BLaER1 (cell line): Measurements from ENCODE around the gene CCS.

Experiments used
- H3K27ac ChIP-seq: shearing (Covaris generic); formaldehyde crosslinking; 2 replicates; pipeline ENCODE4 v1.8.1; 2022
- H3K27me3 ChIP-seq: shearing (Covaris generic); formaldehyde crosslinking; 2 replicates; pipeline ENCODE4 v1.8.1; 2022
- H3K36me3 ChIP-seq: shearing (Covaris generic); formaldehyde crosslinking; 2 replicates; pipeline ENCODE4 v1.8.1; 2022
- H3K4me1 ChIP-seq: shearing (Covaris generic); formaldehyde crosslinking; 2 replicates; pipeline ENCODE4 v1.8.1; 2022
- H3K4me2 ChIP-seq: shearing (Covaris generic); formaldehyde crosslinking; 2 replicates; pipeline ENCODE4 v1.8.1; 2022
- H3K4me3 ChIP-seq: shearing (Covaris generic); formaldehyde crosslinking; 2 replicates; pipeline ENCODE4 v1.8.1; 2022
- H3K9ac ChIP-seq: shearing (Covaris generic); formaldehyde crosslinking; 2 replicates; pipeline ENCODE4 v1.8.1; 2022
- H3K9me3 ChIP-seq: shearing (Covaris generic); formaldehyde crosslinking; 2 replicates; pipeline ENCODE4 v1.8.1; 2022
- H4K20me1 ChIP-seq: shearing (Covaris generic); formaldehyde crosslinking; 2 replicates; pipeline ENCODE4 v1.8.1; 2022
- Cebpa-rat ChIP-seq: shearing (Covaris generic); IDR thresholded peaks from 2 replicates; pipeline ENCODE4 v1.8.1; 2022

CCS gene

GRCh38 chr11:66624450-66624849, 31.5 kb downstream of the CCS start:
- peak overlapping the region; percentile 3; the same call in 1 of the 2 replicates for H3K4me2 ChIP-seq
- peaks cover 53% of the 10 kb centered on the region for H3K4me1 ChIP-seq
- H3K4me3 ChIP-seq: no peak overlapping the region
- no peak overlapping the region for H3K27ac ChIP-seq
- H3K9me3 ChIP-seq: no peaks in the 10 kb centered on the region
- peaks cover 100% of the 10 kb centered on the region for H3K36me3 ChIP-seq
- H3K27me3 ChIP-seq: no peaks in the 10 kb centered on the region
- peaks cover 100% of the 10 kb centered on the region for H4K20me1 ChIP-seq
- TF ChIP-seq Cebpa-rat: no peak
- H3K9ac ChIP-seq: no peak overlapping the region

GRCh38 chr11:66625041-66625751, 32.2 kb downstream of the CCS start:
- H3K4me1 ChIP-seq: peaks cover 45% of the 10 kb centered on the region
- H3K9ac ChIP-seq: no peak overlapping the region
- peaks cover 100% of the 10 kb centered on the region for H3K36me3 ChIP-seq
- peaks cover 100% of the 10 kb centered on the region for H4K20me1 ChIP-seq
- H3K9me3 ChIP-seq: no peaks in the 10 kb centered on the region
- no peak overlapping the region for H3K27ac ChIP-seq
- peak overlapping the region; percentile 3; the same call in 1 of the 2 replicates for H3K4me2 ChIP-seq
- H3K27me3 ChIP-seq: no peaks in the 10 kb centered on the region
- TF ChIP-seq Cebpa-rat: no peak
- no peak overlapping the region for H3K4me3 ChIP-seq

- Histone ChIP-seq H3K27me3 (no peaks in the 10 kb centered on the region), H4K20me1 (peaks cover 100% of the 10 kb centered on the region), H3K36me3 (peaks cover 100% of the 10 kb centered on the region), H3K9ac (no peak overlapping the region), H3K4me3 (no peak overlapping the region), H3K4me2 (no peak overlapping the region), H3K27ac (no peak overlapping the region), H3K9me3 (no peaks in the 10 kb centered on the region), H3K4me1 (peaks cover 40% of the 10 kb centered on the region)
- TF ChIP-seq Cebpa-rat: no peak
Measured at GRCh38 chr11:66625752-66626149, 32.8 kb downstream of the CCS start.

GRCh38 chr11:66626382-66626781, 33.4 kb downstream of the CCS start:
- no peaks in the 10 kb centered on the region for H3K9me3 ChIP-seq
- H3K4me2 ChIP-seq: no peak overlapping the region
- peaks cover 33% of the 10 kb centered on the region for H3K4me1 ChIP-seq
- H3K9ac ChIP-seq: no peak overlapping the region
- H3K4me3 ChIP-seq: no peak overlapping the region
- no peak overlapping the region for H3K27ac ChIP-seq
- H3K27me3 ChIP-seq: no peaks in the 10 kb centered on the region
- H4K20me1 ChIP-seq: peaks cover 100% of the 10 kb centered on the region
- no peak for TF ChIP-seq Cebpa-rat
- peaks cover 100% of the 10 kb centered on the region for H3K36me3 ChIP-seq

GRCh38 chr11:66626926-66627325, 33.9 kb downstream of the CCS start:
- Histone ChIP-seq H3K9ac (no peak overlapping the region), H3K27ac (no peak overlapping the region), H3K9me3 (no peaks in the 10 kb centered on the region), H3K4me2 (no peak overlapping the region), H3K4me3 (no peak overlapping the region), H4K20me1 (peaks cover 100% of the 10 kb centered on the region), H3K27me3 (no peaks in the 10 kb centered on the region), H3K4me1 (peaks cover 28% of the 10 kb centered on the region), H3K36me3 (peaks cover 100% of the 10 kb centered on the region)
- no peak for TF ChIP-seq Cebpa-rat

GRCh38 chr11:66628061-66628603, 35.1 kb downstream of the CCS start:
- no peak overlapping the region for H3K4me2 ChIP-seq
- peaks cover 100% of the 10 kb centered on the region for H4K20me1 ChIP-seq
- no peak overlapping the region for H3K4me3 ChIP-seq
- no peaks in the 10 kb centered on the region for H3K9me3 ChIP-seq
- no peaks in the 10 kb centered on the region for H3K27me3 ChIP-seq
- H3K4me1 ChIP-seq: peaks cover 16% of the 10 kb centered on the region
- TF ChIP-seq Cebpa-rat: no peak
- peaks cover 100% of the 10 kb centered on the region for H3K36me3 ChIP-seq
- no peak overlapping the region for H3K27ac ChIP-seq
- no peak overlapping the region for H3K9ac ChIP-seq

- H3K27me3 ChIP-seq: no peaks in the 10 kb centered on the region
- no peak overlapping the region for H3K27ac ChIP-seq
- H4K20me1 ChIP-seq: peaks cover 100% of the 10 kb centered on the region
- H3K4me3 ChIP-seq: no peak overlapping the region
- TF ChIP-seq Cebpa-rat: no peak
- no peaks in the 10 kb centered on the region for H3K9me3 ChIP-seq
- H3K4me2 ChIP-seq: no peak overlapping the region
- H3K9ac ChIP-seq: no peak overlapping the region
- peaks cover 100% of the 10 kb centered on the region for H3K36me3 ChIP-seq
- H3K4me1 ChIP-seq: peaks cover 4% of the 10 kb centered on the region
Measured at GRCh38 chr11:66629356-66629755, 36.4 kb downstream of the CCS start.

GRCh38 chr11:66631883-66632282, 38.9 kb downstream of the CCS start:
- Histone ChIP-seq H3K4me1 (no peaks in the 10 kb centered on the region), H4K20me1 (peaks cover 100% of the 10 kb centered on the region), H3K27me3 (no peaks in the 10 kb centered on the region), H3K27ac (no peak overlapping the region), H3K4me3 (no peak overlapping the region), H3K9ac (no peak overlapping the region), H3K36me3 (peaks cover 95% of the 10 kb centered on the region), H3K4me2 (no peak overlapping the region), H3K9me3 (no peaks in the 10 kb centered on the region)
- TF ChIP-seq Cebpa-rat: no peak

GRCh38 chr11:66632952-66633351, 40.0 kb downstream of the CCS start:
- Histone ChIP-seq H3K4me3 (no peak overlapping the region), H3K9ac (no peak overlapping the region)

GRCh38 chr11:66636411-66636810, 43.4 kb downstream of the CCS start:
- peaks cover 93% of the 10 kb centered on the region for H4K20me1 ChIP-seq
- no peak overlapping the region for H3K27ac ChIP-seq
- no peaks in the 10 kb centered on the region for H3K27me3 ChIP-seq
- H3K4me3 ChIP-seq: no peak overlapping the region
- TF ChIP-seq Cebpa-rat: no peak
- H3K4me2 ChIP-seq: no peak overlapping the region
- peaks cover 71% of the 10 kb centered on the region for H3K36me3 ChIP-seq
- H3K4me1 ChIP-seq: peaks cover 29% of the 10 kb centered on the region
- H3K9me3 ChIP-seq: no peaks in the 10 kb centered on the region
- no peak overlapping the region for H3K9ac ChIP-seq

More at GRCh38 chr11:66632952-66633351, 40.0 kb downstream of the CCS start:
- no peak overlapping the region for H3K4me2 ChIP-seq
- no peak for TF ChIP-seq Cebpa-rat
- peaks cover 85% of the 10 kb centered on the region for H3K36me3 ChIP-seq
- no peak overlapping the region for H3K27ac ChIP-seq
- peaks cover 100% of the 10 kb centered on the region for H4K20me1 ChIP-seq
- peaks cover 7% of the 10 kb centered on the region for H3K4me1 ChIP-seq
- H3K27me3 ChIP-seq: no peaks in the 10 kb centered on the region
- no peaks in the 10 kb centered on the region for H3K9me3 ChIP-seq
